ENCODE data around the gene MAFF.

- TF ChIP-seq CTCF (IDR thresholded peaks at IDR 0.05; ENCODE audit: low read depth, low read length) (no peak), EZH2phosphoT487 (IDR thresholded peaks at IDR 0.05; ENCODE audit: low read depth) (no peak)
Observed at GRCh38 chr22:38258895-38259294, 57.1 kb downstream of the MAFF start.

Data from OCI-LY3 (cell line).